ENCODE results near the gene MMP24. TPM values are rescaled to one million over a fixed set of nuclear protein-coding genes. Genes with fewer than 3 reads are reported as not detected.
A peak's percentile ranks its signal among the peaks of the same experiment; 100 is the strongest.

The MMP24 gene
- total and polyA plus RNA-seq, 2 donors (not counting 1 experiment from before 2014, with no cell fraction given), result 0.17 to 0.49 TPM

- Histone ChIP-seq H4K20me1 (ENCODE audit: control insufficient read depth, extremely low read depth, insufficient read depth, low read length) (no peaks in the 10 kb centered on the region), H3K36me3 (ENCODE audit: control insufficient read depth, insufficient read depth, low read length) (no peaks in the 10 kb centered on the region), H3K4me2 (ENCODE audit: extremely low read depth, insufficient read depth, low read length) (no peak overlapping the region), H3K9me3 (ENCODE audit: control insufficient read depth, insufficient read depth, low read depth, low read length) (no peaks in the 10 kb centered on the region), H3K79me2 (ENCODE audit: control insufficient read depth, insufficient read depth, low read length) (no peaks in the 10 kb centered on the region), H3K27me3 (ENCODE audit: control insufficient read depth, insufficient read depth, low read length) (peaks cover 4% of the 10 kb centered on the region), H3K9ac (ENCODE audit: insufficient read depth, low read length) (no peak overlapping the region), H3K4me1 (ENCODE audit: control insufficient read depth, extremely low read depth, insufficient read depth, low read length) (no peaks in the 10 kb centered on the region), H3K27ac (ENCODE audit: insufficient read depth, low read length) (no peak overlapping the region), H2AFZ (ENCODE audit: low read length) (no peak overlapping the region), H3K4me3 (replicated peaks in 1 of 4; ENCODE audit: control extremely low read depth in 1 of 4, insufficient read depth in 1 of 4, low read depth in 3 of 4, low read length in 4 of 4) (no peak overlapping the region)
- TF ChIP-seq EZH2 (IDR thresholded peaks at IDR 0.05; ENCODE audit: low read length, missing control alignments), result no peak
- TF ChIP-seq, protein P1, sequence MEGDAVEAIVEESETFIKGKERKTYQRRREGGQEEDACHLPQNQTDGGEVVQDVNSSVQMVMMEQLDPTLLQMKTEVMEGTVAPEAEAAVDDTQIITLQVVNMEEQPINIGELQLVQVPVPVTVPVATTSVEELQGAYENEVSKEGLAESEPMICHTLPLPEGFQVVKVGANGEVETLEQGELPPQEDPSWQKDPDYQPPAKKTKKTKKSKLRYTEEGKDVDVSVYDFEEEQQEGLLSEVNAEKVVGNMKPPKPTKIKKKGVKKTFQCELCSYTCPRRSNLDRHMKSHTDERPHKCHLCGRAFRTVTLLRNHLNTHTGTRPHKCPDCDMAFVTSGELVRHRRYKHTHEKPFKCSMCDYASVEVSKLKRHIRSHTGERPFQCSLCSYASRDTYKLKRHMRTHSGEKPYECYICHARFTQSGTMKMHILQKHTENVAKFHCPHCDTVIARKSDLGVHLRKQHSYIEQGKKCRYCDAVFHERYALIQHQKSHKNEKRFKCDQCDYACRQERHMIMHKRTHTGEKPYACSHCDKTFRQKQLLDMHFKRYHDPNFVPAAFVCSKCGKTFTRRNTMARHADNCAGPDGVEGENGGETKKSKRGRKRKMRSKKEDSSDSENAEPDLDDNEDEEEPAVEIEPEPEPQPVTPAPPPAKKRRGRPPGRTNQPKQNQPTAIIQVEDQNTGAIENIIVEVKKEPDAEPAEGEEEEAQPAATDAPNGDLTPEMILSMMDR (conservative IDR thresholded peaks at IDR 0.05 in 1 of 2, IDR thresholded peaks at IDR 0.05 in 1 of 2; ENCODE audit: low read depth in 1 of 2, low read length in 2 of 2), result no peak
- DNase-seq (ENCODE audit: low read depth in 2 of 2), result peak; percentile 5 to 92
Measured at GRCh38 chr20:35232575-35232974, 6.1 kb downstream of the MMP24 start.

GRCh38 chr20:35235881-35236280, 9.4 kb downstream of the MMP24 start:
- Histone ChIP-seq H4K20me1 (ENCODE audit: control insufficient read depth, extremely low read depth, insufficient read depth, low read length) (no peaks in the 10 kb centered on the region), H3K4me1 (ENCODE audit: control insufficient read depth, extremely low read depth, insufficient read depth, low read length) (no peaks in the 10 kb centered on the region), H3K9me3 (ENCODE audit: control insufficient read depth, insufficient read depth, low read depth, low read length) (no peaks in the 10 kb centered on the region), H3K27me3 (ENCODE audit: control insufficient read depth, insufficient read depth, low read length) (peaks cover 10% of the 10 kb centered on the region), H3K36me3 (ENCODE audit: control insufficient read depth, insufficient read depth, low read length) (no peaks in the 10 kb centered on the region), H3K79me2 (ENCODE audit: control insufficient read depth, insufficient read depth, low read length) (no peaks in the 10 kb centered on the region), H2AFZ (ENCODE audit: low read length) (no peak overlapping the region), H3K27ac (ENCODE audit: insufficient read depth, low read length) (no peak overlapping the region), H3K4me3 (replicated peaks in 1 of 4; ENCODE audit: control extremely low read depth in 1 of 4, insufficient read depth in 1 of 4, low read depth in 3 of 4, low read length in 4 of 4) (no peak overlapping the region), H3K4me2 (ENCODE audit: extremely low read depth, insufficient read depth, low read length) (no peak overlapping the region), H3K9ac (ENCODE audit: insufficient read depth, low read length) (no peak overlapping the region)
- TF ChIP-seq EZH2 (IDR thresholded peaks at IDR 0.05; ENCODE audit: low read length, missing control alignments), result no peak
- TF ChIP-seq, protein P1 (conservative IDR thresholded peaks at IDR 0.05 in 1 of 2, IDR thresholded peaks at IDR 0.05 in 1 of 2; ENCODE audit: low read depth in 1 of 2, low read length in 2 of 2), result no peak
- DNase-seq (ENCODE audit: low read depth in 2 of 2), result no peak

GRCh38 chr20:35237486-35237885, 11.0 kb downstream of the MMP24 start:
- TF ChIP-seq, protein P1 (conservative IDR thresholded peaks at IDR 0.05 in 1 of 2, IDR thresholded peaks at IDR 0.05 in 1 of 2; ENCODE audit: low read depth in 1 of 2, low read length in 2 of 2), result no peak
- no peak for TF ChIP-seq EZH2 (IDR thresholded peaks at IDR 0.05; ENCODE audit: low read length, missing control alignments)
- H3K4me2 ChIP-seq (ENCODE audit: extremely low read depth, insufficient read depth, low read length), result no peak overlapping the region
- no peak for DNase-seq (ENCODE audit: low read depth in 2 of 2)
- no peaks in the 10 kb centered on the region for H3K4me1 ChIP-seq (ENCODE audit: control insufficient read depth, extremely low read depth, insufficient read depth, low read length)
- no peaks in the 10 kb centered on the region for H3K36me3 ChIP-seq (ENCODE audit: control insufficient read depth, insufficient read depth, low read length)
- no peak overlapping the region for H3K4me3 ChIP-seq (replicated peaks in 1 of 4; ENCODE audit: control extremely low read depth in 1 of 4, insufficient read depth in 1 of 4, low read depth in 3 of 4, low read length in 4 of 4)
- H3K9me3 ChIP-seq (ENCODE audit: control insufficient read depth, insufficient read depth, low read depth, low read length), result no peaks in the 10 kb centered on the region
- H3K27ac ChIP-seq (ENCODE audit: insufficient read depth, low read length), result no peak overlapping the region
- no peaks in the 10 kb centered on the region for H3K79me2 ChIP-seq (ENCODE audit: control insufficient read depth, insufficient read depth, low read length)
- no peak overlapping the region for H3K9ac ChIP-seq (ENCODE audit: insufficient read depth, low read length)
- peaks cover 13% of the 10 kb centered on the region for H3K27me3 ChIP-seq (ENCODE audit: control insufficient read depth, insufficient read depth, low read length)
- H2AFZ ChIP-seq (ENCODE audit: low read length), result no peak overlapping the region
- H4K20me1 ChIP-seq (ENCODE audit: control insufficient read depth, extremely low read depth, insufficient read depth, low read length), result no peaks in the 10 kb centered on the region

All from fibroblast of lung (primary cell).